HG03159 (cell line): Measurements from ENCODE around the gene B3GALT6.
"Not testable (repeated sequence)": the region's sequence is repeated elsewhere in the genome, so short reads cannot be mapped to it uniquely, and the experiment has no call there.

ENCODE experiments used
- ATAC-seq: cut with Tn5 transposase; IDR thresholded peaks from one replicate; pipeline ENCODE4 v1.9.1; 2021; ENCODE audit warnings: mild to moderate bottlenecking, moderate library complexity; ENCODE audit not compliant: unreplicated experiment

B3GALT6 gene

GRCh38 chr1:1232208-1232795 is at the start of gene B3GALT6:
B3GALT6 (plus strand) TSS chr1:1232237; CDS start chr1:1232279, 42 bp downstream.
- no peak for ATAC-seq

GRCh38 chr1:1182491-1183220 is 49.4 kb upstream of the B3GALT6 start:
- no peak for ATAC-seq

- no peak for ATAC-seq
Measured at GRCh38 chr1:1183221-1183747, 48.8 kb upstream of the B3GALT6 start.

- no peak for ATAC-seq
Measured at GRCh38 chr1:1183833-1184775, 47.9 kb upstream of the B3GALT6 start.

GRCh38 chr1:1185101-1185765 is 46.8 kb upstream of the B3GALT6 start:
- ATAC-seq, result no peak

GRCh38 chr1:1187938-1188337 is 44.1 kb upstream of the B3GALT6 start:
- no peak for ATAC-seq

- no peak for ATAC-seq
Measured at GRCh38 chr1:1189111-1189510, 42.9 kb upstream of the B3GALT6 start.

GRCh38 chr1:1191734-1192133 is 40.3 kb upstream of the B3GALT6 start:
- ATAC-seq, result no peak

- no peak for ATAC-seq
Measured at GRCh38 chr1:1194723-1195122, 37.3 kb upstream of the B3GALT6 start.

GRCh38 chr1:1195726-1196125 is 36.3 kb upstream of the B3GALT6 start:
- not testable (repeated sequence) for ATAC-seq

- ATAC-seq, result no peak
Measured at GRCh38 chr1:1196431-1197187, 35.4 kb upstream of the B3GALT6 start.

GRCh38 chr1:1197188-1197500 is 34.9 kb upstream of the B3GALT6 start:
- ATAC-seq, result no peak

- ATAC-seq, result no peak
Measured at GRCh38 chr1:1197551-1198422, 34.2 kb upstream of the B3GALT6 start.

GRCh38 chr1:1198423-1199140 is 33.5 kb upstream of the B3GALT6 start:
- ATAC-seq, result no peak

GRCh38 chr1:1199141-1199960 is 32.7 kb upstream of the B3GALT6 start:
- ATAC-seq, result no peak

- ATAC-seq, result no peak
Measured at GRCh38 chr1:1199961-1200875, 31.8 kb upstream of the B3GALT6 start.
